Limb (tissue), 2 donors: ENCODE results near the gene PINLYP.

Experiments
- DNase-seq, 2 donors: peaks; one replicate each; pipeline ENCODE4 v3.0.0-alpha.2; 2016; ENCODE audit errors: extremely low spot score in 2 of 2

Gene PINLYP

GRCh38 chr19:43605875-43606568 is 30.4 kb downstream of the PINLYP start:
- no peak for DNase-seq

- no peak for DNase-seq
These were observed 31.1 kb downstream of the PINLYP start for GRCh38 chr19:43606569-43607229.

- no peak for DNase-seq
These were observed 31.9 kb downstream of the PINLYP start for GRCh38 chr19:43607238-43608205.

GRCh38 chr19:43609872-43610271 is 34.3 kb downstream of the PINLYP start:
- DNase-seq: no peak

- no peak for DNase-seq
These were observed 34.9 kb downstream of the PINLYP start for GRCh38 chr19:43610493-43610892.

GRCh38 chr19:43611788-43612187 is 36.2 kb downstream of the PINLYP start, which contains the start of gene SRRM5:
TSS of gene SRRM5 (plus strand) at chr19:43612088. CDS start at chr19:43612122, 34 bp downstream.
- no peak for DNase-seq

- DNase-seq: no peak
These were observed 36.8 kb downstream of the PINLYP start for GRCh38 chr19:43612374-43612773.

- no peak for DNase-seq
These were observed 40.7 kb downstream of the PINLYP start for GRCh38 chr19:43616306-43616705.

- DNase-seq: no peak
These were observed 41.4 kb downstream of the PINLYP start for GRCh38 chr19:43616954-43617353.

- DNase-seq: peak in 1 of 2 donors; percentile 42
These were observed 43.3 kb downstream of the PINLYP start for GRCh38 chr19:43618921-43619261.

- DNase-seq: peak; percentile 92 to 94
These were observed 43.9 kb downstream of the PINLYP start, which contains the start of gene ZNF428 for GRCh38 chr19:43619262-43620060. TSS of gene ZNF428 (minus strand) at chr19:43619629. CDS start at chr19:43614304, 5,325 bp downstream.

GRCh38 chr19:43620061-43621001 is 44.7 kb downstream of the PINLYP start:
- DNase-seq: no peak

- DNase-seq: no peak
These were observed 46.5 kb downstream of the PINLYP start for GRCh38 chr19:43622070-43622469.

- DNase-seq: no peak
These were observed 47.4 kb downstream of the PINLYP start for GRCh38 chr19:43622956-43623355.

GRCh38 chr19:43623889-43624670 is 48.5 kb downstream of the PINLYP start:
- no peak for DNase-seq

GRCh38 chr19:43624933-43625332 is 49.3 kb downstream of the PINLYP start:
- DNase-seq: peak in 1 of 2 donors; percentile 59

GRCh38 chr19:43625918-43626579 is 50.4 kb downstream of the PINLYP start:
- DNase-seq: no peak

- DNase-seq: no peak
These were observed 51.2 kb downstream of the PINLYP start for GRCh38 chr19:43626838-43627237.
